Keratinocyte (primary cell): ENCODE measurements around the gene TIPARP. TPM values are rescaled to one million over a fixed set of nuclear protein-coding genes. Genes with fewer than 3 reads are reported as not detected.

Experiments used
- DNase-seq: peaks from one replicate; pipeline ENCODE4 v3.0.0-alpha.2; 2011; ENCODE audit warnings: low read depth, missing footprints, low spot score
- FAIRE-seq: peaks from 2 replicates; lab custom pipeline; 2011; peaks lifted over from hg19 to GRCh38; lab: Jason Lieb, UNC
- H2AFZ ChIP-seq: 2 replicates; pipeline ENCODE4 v1.6.0; 2012; ENCODE audit warnings: low read length, control low read depth, inconsistent platforms; ENCODE audit not compliant: control insufficient read depth
- H3K27ac ChIP-seq: 2 replicates; pipeline ENCODE4 v1.5.1; 2011; ENCODE audit warnings: low read length; ENCODE audit not compliant: control insufficient read depth, insufficient read depth
- H3K27me3 ChIP-seq: 3 replicates; pipeline ENCODE4 v1.6.0; 2011; ENCODE audit warnings: low read length; ENCODE audit not compliant: control insufficient read depth, insufficient read depth; ENCODE audit errors: extremely low read depth
- H3K36me3 ChIP-seq, 2 experiments: 2 replicates in 1 of 2; 3 replicates in 1 of 2; pipeline ENCODE4 v1.5.1; 2011; ENCODE audit warnings: low read length in 2 of 2, mild to moderate bottlenecking in 1 of 2; ENCODE audit not compliant: control insufficient read depth in 2 of 2, insufficient read depth in 2 of 2; ENCODE audit errors: extremely low read depth in 1 of 2
- H3K4me1 ChIP-seq: 3 replicates; pipeline ENCODE4 v1.5.1; 2011; ENCODE audit warnings: low read length; ENCODE audit not compliant: control insufficient read depth, insufficient read depth; ENCODE audit errors: extremely low read depth
- H3K4me2 ChIP-seq: 3 replicates; pipeline ENCODE4 v1.6.0; 2011; ENCODE audit warnings: low read depth, low read length; ENCODE audit not compliant: control insufficient read depth, insufficient read depth; ENCODE audit errors: extremely low read depth
- H3K4me3 ChIP-seq, 3 experiments: fragments of 200-600 bp in 1 of 3; sonication (generic) in 1 of 3; 2 replicates in 2 of 3; 3 replicates in 1 of 3; pipeline ENCODE4 v1.5.1; 2011 to 2016; ENCODE audit warnings: low read length in 3 of 3, mild to moderate bottlenecking in 3 of 3, control low read depth in 2 of 3, inconsistent platforms in 1 of 3, low read depth in 1 of 3, mixed read lengths in 1 of 3, mixed run types in 1 of 3, moderate library complexity in 1 of 3; ENCODE audit not compliant: control insufficient read depth in 2 of 3, insufficient read depth in 2 of 3; ENCODE audit errors: extremely low read depth in 1 of 3
- H3K79me2 ChIP-seq: 2 replicates; pipeline ENCODE4 v1.6.0; 2012; ENCODE audit warnings: low read length; ENCODE audit not compliant: control insufficient read depth, insufficient read depth
- H3K9ac ChIP-seq: 3 replicates; pipeline ENCODE4 v1.6.0; 2011; ENCODE audit warnings: low read length; ENCODE audit not compliant: control insufficient read depth, insufficient read depth; ENCODE audit errors: extremely low read depth
- H3K9me1 ChIP-seq: 3 replicates; pipeline ENCODE4 v1.6.0; 2011; ENCODE audit warnings: low read length; ENCODE audit not compliant: control insufficient read depth, insufficient read depth; ENCODE audit errors: extremely low read depth
- H3K9me3 ChIP-seq: 2 replicates; pipeline ENCODE4 v1.5.1; 2012; ENCODE audit warnings: low read depth, low read length; ENCODE audit not compliant: control insufficient read depth
- H4K20me1 ChIP-seq: 3 replicates; pipeline ENCODE4 v1.6.0; 2011; ENCODE audit warnings: low read length; ENCODE audit not compliant: control insufficient read depth, insufficient read depth; ENCODE audit errors: extremely low read depth
- CTCF ChIP-seq, 3 experiments: IDR thresholded peaks in 1 of 3; conservative IDR thresholded peaks in 1 of 3; optimal IDR thresholded peaks in 1 of 3; 2 replicates in 2 of 3; 3 replicates in 1 of 3; pipeline versions ENCODE3 to v1.5.1; 2011; ENCODE audit warnings: low read length in 3 of 3, mild to moderate bottlenecking in 3 of 3, moderate library complexity in 2 of 3, control low read depth in 1 of 3, inconsistent platforms in 1 of 3; ENCODE audit not compliant: insufficient read depth in 2 of 3; ENCODE audit errors: extremely low read depth in 1 of 3
- EZH2 ChIP-seq: IDR thresholded peaks from one replicate; pipeline ENCODE4 v1.6.1; 2012; ENCODE audit warnings: inconsistent platforms, mild to moderate bottlenecking, low read length, moderate library complexity
- dilution Hi-C: fragments of 300-500 bp; cut with MboI; formaldehyde crosslinking; loops from one replicate; pipeline ENCODE4 v1.7.0; 2020; ENCODE audit warnings: low sequenced_read_pairs; ENCODE audit not compliant: extremely low pct_ligation_motif_present
- polyA minus RNA-seq, 3 experiments: library from RNA; depleted of rRNA, polyadenylated mRNA; stranded (reverse); fragments of >200 nt; gene quantifications; 1 replicate in 1 of 3; 2 replicates in 1 of 3; 3 replicates in 1 of 3; pipeline ENCODE4 v1.2.3, GENCODE V29; 2011
- polyA plus RNA-seq, 5 experiments: library from polyadenylated mRNA; depleted of rRNA in 3 of 5; stranded (reverse) in 3 of 5; stranded (forward) in 1 of 5; unstranded in 1 of 5; fragments of >200 nt; gene quantifications; 1 replicate in 1 of 5; 2 replicates in 3 of 5; 3 replicates in 1 of 5; pipeline versions ENCODE4 v1.2.1 to v1.2.3, GENCODE V29; 2011 to 2012; ENCODE audit warnings: missing spikeins in 2 of 5, low read depth in 1 of 5, low replicate concordance in 1 of 5

Gene TIPARP
- 41.5 to 62.0 TPM (median 44.6 TPM) in 3 replicates for polyA plus RNA-seq
- 22.3 TPM for polyA plus RNA-seq (2011; ENCODE audit: low read depth)
- 24.6 and 53.9 TPM in 2 replicates for polyA plus RNA-seq (2011; cell fraction: cytosol; rRNA removed)
- polyA plus RNA-seq (2011; cell fraction: nucleus; rRNA removed): 42.8 and 54.5 TPM in 2 replicates
- polyA plus RNA-seq (2012; ENCODE audit: low replicate concordance): 42.8 and 45.7 TPM in 2 replicates
- 45.3 to 110 TPM (median 47.2 TPM) in 3 replicates for polyA minus RNA-seq
- polyA minus RNA-seq (2011; cell fraction: cytosol; rRNA and poly(A)+ RNA removed): 21.5 TPM
- polyA minus RNA-seq (2011; cell fraction: nucleus; rRNA and poly(A)+ RNA removed): 50.3 and 114 TPM in 2 replicates

GRCh38 chr3:156674046-156674910 lies at the start of gene TIPARP:
TIPARP (plus strand) TSS chr3:156674590; CDS start chr3:156677698, 3,108 bp downstream.
- peak within 1 kb of the TSS; percentile 67 to 93 (median 88) for H3K4me3 ChIP-seq
- H3K4me1 ChIP-seq: peaks cover 31% of the 10 kb centered on the region
- TF ChIP-seq EZH2: no peak
- TF ChIP-seq CTCF (optimal IDR thresholded peaks at IDR 0.05 in 1 of 3, IDR thresholded peaks at IDR 0.05 in 1 of 3, conservative IDR thresholded peaks at IDR 0.05 in 1 of 3; ENCODE audit: extremely low read depth in 1 of 3, insufficient read depth in 2 of 3, low read length in 3 of 3): peak; percentile 21 to 72 (median 34)
- dilution Hi-C loops: no loop called here
- peaks cover 49% of the 10 kb centered on the region for H3K79me2 ChIP-seq
- H3K27me3 ChIP-seq: no peaks in the 10 kb centered on the region
- H2AFZ ChIP-seq: peak within 1 kb of the TSS; percentile 99
- FAIRE-seq: no peak
- peaks cover 6 to 19% of the 10 kb centered on the region in 2 experiments for H3K36me3 ChIP-seq
- H3K9me3 ChIP-seq: no peaks in the 10 kb centered on the region
- no peaks in the 10 kb centered on the region for H3K9me1 ChIP-seq
- H3K27ac ChIP-seq: peak within 1 kb of the TSS; percentile 85
- H3K4me2 ChIP-seq: peak within 1 kb of the TSS; percentile 87
- peak; percentile 69 for DNase-seq
- peaks cover 11% of the 10 kb centered on the region for H4K20me1 ChIP-seq
- peak within 1 kb of the TSS; percentile 86 for H3K9ac ChIP-seq

DNA sequence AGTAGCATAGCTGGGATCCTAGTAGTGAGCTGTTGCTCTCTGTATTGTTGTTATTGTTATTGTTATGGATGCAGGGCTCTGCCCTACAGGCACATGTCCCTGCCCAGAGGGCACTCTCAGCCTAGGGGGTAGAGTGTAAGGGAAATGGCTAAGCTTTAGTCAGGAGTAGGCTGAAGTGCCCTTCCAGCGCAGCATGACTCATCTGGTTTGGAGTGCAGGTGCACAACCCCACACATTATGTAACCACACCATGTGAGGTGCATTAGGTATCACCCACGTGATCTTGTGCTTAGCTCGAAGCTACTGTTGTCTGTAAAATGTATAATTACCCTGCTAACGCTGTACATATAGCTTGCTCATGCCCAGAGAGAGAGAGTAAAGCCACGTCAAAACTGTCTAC lies 48.3 kb upstream of the TIPARP start:
- H3K36me3 ChIP-seq: no peaks in the 10 kb centered on the region
- DNase-seq: peak; percentile 84
- H3K4me2 ChIP-seq: peak overlapping the region; percentile 16

More for the DNA sequence above, 48.3 kb upstream of the TIPARP start:
- Histone ChIP-seq H3K79me2 (no peaks in the 10 kb centered on the region), H3K9me3 (no peaks in the 10 kb centered on the region), H3K9me1 (no peaks in the 10 kb centered on the region), H2AFZ (peak overlapping the region; percentile 16), H3K4me3 (no peak overlapping the region), H4K20me1 (no peaks in the 10 kb centered on the region), H3K27me3 (no peaks in the 10 kb centered on the region), H3K4me1 (peaks cover 46% of the 10 kb centered on the region), H3K9ac (no peak overlapping the region), H3K27ac (peak overlapping the region; percentile 14)
- peak; percentile 97 for FAIRE-seq
- TF ChIP-seq CTCF (optimal IDR thresholded peaks at IDR 0.05 in 1 of 3, IDR thresholded peaks at IDR 0.05 in 1 of 3, conservative IDR thresholded peaks at IDR 0.05 in 1 of 3; ENCODE audit: extremely low read depth in 1 of 3, insufficient read depth in 2 of 3, low read length in 3 of 3) (no peak), EZH2 (no peak)
- dilution Hi-C loops: no loop called here
